Hypothalamus (tissue), 51 donors: Measurements from ENCODE around the gene INPP4A.
A peak's percentile ranks its signal among the peaks of the same experiment; 100 is the strongest.

Experiments
- DNase-seq, 51 donors: peaks; one replicate each; lab custom pipeline; 2025; lab: John Stamatoyannopoulos, UW

The INPP4A gene

DNA sequence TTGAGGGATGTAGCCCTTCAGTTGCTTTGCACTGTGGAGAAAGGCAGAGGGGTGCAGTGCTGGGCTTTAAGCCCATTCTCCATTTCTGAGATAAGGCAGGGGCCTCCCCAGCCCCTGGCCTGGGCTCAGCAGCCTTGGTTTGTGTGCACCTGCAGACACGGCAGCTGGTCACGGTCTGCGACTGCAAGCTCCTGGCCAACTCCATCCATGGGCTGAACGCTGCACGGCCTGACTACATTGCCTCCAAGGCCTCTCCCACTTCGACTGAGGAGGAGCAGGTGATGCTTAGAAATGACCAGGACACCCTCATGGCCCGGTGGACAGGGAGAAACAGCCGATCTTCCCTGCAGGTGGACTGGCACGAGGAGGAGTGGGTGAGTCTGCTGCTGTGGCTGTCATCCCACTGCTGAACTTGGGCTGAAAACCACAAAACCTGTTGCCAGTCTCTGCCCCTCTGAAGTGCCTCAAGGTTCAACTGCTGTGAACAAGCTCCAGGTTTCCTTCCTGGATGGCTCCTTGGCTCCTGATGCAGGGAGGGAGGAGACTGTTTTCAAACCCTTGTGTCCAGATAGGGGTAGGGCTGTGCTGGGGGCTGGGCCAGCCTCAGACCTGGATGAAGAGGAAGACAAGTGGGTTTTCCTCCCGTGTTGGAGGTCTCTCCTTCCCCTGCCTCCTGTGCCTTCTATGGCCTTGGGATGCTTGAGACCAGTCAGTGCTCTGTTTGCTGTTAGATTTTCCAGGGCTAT lies 109.6 kb downstream of the INPP4A start:
- no peak for DNase-seq

DNA sequence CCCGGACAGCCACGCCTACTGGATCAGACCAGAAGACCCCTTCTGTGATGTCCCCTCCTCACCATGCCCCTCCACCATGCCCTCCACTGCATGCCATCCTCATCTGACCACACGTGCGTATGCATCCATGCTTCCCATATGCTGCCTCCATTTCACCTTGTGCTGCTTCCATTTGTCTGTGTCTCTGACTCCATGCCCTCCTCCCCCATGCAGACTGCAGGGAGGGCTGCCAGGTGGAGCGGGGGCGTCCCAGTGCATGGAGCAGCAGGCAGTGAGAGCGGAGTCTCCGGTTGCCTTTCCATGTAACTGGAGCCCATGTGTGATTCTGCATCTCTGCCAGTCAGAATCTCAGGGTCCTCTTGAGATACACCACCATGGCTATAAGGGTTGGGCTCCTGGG lies 111.0 kb downstream of the INPP4A start:
- no peak for DNase-seq

DNA sequence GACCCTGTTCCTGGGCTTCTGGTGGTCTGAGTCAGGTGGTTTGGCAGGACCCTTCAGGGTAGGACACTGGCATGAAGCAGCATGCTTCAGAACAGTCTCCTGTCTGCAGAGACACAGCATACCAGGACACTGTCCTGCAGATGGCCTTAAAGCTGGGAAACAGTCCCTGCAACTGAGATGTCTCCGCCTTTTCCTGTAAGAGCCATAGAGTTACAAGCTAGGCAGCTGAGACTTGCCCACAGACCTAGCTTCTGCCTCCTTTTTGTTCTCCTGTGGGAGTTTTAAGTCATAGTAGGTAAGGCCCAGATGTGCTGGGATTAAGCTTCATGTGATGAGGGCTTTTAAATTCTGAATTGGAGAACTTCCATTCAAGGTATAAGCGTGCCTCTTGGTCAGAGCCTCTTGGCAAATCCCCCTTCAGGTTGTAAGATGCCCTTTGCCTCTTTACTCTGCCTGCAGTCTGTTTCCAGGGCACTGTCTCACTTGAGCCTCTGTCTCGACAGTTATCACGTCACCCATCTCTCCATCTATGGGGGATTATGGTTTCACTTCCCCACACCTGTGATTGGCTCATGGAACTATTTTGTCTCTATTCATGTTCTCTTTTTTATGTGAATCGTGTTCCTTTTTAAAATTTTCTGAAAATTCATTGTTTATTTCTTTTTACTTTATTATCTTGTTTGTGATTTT lies 111.8 kb downstream of the INPP4A start:
- DNase-seq: no peak

DNA sequence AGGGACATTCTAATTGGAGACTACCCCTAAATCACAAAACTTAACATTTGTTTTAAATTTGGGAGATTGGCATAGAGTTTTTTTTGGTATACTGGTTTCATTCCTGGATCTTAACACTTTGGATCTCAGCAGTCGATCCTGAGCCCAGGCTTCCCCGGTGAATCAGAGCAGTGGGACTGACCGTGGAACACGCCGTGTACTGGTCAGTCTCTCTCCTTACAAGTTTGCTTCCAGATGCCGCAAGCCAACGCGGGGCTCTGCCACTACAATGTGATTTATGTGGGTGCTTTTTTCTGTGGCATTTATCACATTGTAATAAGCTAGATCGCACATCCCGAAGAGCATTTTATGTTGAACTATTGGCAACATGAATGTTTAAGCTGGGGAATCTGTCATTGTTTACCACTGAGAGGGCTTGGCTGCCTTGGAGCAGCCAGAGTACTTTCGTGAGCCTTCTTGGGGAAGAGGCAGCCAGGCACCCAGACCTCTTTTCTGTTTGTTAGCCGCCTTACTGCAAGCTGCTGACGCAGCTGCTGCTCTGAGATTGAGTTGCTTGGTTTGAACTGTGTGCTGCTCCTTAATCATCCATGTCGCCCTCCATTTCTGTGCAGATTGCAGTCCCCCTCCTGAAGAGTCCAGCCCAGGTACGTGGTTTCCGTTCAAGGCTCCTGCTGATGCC lies 114.3 kb downstream of the INPP4A start:
- no peak for DNase-seq

DNA sequence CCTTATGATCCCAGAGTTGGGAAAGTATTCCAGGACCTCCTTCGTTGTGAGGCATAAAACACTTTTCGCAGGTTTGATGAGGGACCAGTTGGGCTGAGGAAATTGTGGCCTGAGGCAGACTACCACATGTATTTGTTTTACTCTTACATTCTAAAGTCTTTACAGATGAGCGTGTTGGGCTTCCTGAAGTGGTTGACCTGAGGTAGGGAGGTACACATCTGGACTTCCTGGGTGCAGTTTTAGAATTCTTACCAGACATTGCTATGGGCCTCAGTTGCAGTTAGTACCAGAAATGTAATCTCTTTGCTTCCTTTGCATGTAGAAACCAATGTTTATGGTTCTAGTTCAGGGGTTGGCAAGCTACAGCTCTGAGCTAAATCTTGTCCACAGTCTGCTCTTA lies 114.9 kb downstream of the INPP4A start:
- no peak for DNase-seq

DNA sequence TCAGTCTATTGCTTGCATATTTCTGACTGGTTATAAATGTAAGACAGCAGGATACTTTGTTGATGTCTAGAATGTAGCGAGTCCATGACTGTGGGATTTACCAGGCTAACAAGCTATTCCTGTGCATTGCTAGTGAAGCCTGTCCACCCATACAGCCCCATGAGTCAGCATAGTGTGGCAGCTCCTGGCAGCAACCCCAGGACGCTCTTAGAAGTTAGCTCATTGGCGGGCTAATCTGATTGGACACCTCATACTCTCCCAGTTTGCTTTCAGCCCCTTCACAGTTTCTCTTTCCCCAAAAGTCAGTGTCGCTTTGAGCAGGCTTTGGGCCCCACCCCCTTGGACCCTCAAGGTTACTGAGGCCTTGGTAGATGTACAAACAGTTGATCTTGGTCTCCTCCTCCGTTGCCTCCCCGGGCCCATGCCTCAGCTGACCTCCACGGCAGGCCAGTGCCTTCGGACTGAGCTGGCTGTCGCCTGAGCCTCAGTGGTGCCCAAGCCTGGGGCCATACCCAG lies 115.7 kb downstream of the INPP4A start:
- no peak for DNase-seq

DNA sequence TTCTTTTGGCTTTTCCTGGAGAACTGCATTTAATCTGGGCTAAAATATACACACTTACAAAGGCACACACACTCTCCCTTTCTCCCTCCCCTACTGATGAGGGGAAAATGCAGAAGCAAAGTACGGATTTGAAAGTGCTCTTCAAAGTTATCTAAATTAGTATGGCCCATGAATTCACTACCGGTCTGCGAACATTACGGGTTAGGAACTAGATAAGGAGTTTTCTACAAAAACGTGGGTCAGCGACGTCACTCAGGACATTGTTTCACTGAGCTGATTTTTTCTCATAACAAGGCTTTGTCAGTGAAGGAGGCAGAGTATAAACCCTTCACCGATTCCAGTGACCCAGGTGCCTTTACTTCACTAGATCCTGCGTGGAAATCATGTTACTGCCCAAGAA lies 116.4 kb downstream of the INPP4A start:
- DNase-seq: no peak

DNA sequence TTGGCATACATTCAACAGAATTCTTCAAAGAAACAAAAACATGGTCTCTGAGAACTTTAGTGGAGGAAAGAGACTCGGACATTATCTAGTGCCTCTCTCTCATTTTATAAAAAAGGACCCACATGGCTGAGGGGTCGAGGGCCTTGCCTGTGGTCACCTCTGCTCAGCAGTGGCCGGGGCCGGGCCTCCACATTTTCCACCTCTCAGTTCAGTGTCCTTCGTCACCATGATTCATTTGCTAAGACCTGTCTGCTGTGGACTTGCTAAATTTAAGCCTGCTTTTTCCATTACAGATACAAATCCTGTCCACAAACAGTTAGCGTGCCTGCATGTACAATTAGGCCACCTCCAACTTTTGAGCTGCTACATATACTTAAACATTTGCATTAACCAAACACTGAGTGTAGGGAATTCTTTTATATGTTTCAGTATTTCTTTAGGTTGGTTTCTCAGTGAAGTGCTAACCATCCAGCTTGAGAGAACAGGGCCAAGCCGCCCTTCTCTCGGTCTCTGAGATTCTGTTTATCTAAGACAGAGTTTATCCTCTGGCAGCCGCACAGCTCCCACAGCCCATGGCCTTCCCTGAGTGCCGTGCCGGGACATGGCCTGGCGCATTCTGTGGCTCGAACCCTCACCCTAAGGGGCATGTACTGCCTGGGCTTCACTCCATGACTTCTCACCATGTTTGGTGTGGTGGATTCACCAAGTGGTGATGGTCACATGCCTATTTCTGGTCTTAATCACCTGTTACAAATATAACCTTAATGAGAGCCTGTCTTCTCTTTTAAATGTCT lies 117.4 kb downstream of the INPP4A start:
- DNase-seq: no peak

DNA sequence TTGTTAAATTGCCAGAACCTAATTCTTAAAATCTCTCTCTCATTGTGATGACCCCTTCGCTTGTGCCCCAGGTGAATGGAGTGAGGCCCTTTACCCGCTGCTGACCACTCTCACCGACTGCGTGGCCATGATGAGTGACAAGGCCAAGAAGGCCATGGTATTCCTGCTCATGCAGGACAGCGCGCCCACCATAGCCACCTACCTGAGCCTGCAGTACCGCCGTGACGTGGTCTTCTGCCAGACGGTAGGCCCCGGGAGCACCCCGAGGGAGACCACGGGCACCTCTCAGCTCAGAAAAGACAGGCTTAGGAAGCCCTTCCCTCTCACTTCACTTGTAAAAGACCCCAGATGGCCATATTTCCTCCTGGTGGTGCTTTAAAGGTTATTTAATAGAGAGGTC lies 118.7 kb downstream of the INPP4A start:
- DNase-seq: no peak

DNA sequence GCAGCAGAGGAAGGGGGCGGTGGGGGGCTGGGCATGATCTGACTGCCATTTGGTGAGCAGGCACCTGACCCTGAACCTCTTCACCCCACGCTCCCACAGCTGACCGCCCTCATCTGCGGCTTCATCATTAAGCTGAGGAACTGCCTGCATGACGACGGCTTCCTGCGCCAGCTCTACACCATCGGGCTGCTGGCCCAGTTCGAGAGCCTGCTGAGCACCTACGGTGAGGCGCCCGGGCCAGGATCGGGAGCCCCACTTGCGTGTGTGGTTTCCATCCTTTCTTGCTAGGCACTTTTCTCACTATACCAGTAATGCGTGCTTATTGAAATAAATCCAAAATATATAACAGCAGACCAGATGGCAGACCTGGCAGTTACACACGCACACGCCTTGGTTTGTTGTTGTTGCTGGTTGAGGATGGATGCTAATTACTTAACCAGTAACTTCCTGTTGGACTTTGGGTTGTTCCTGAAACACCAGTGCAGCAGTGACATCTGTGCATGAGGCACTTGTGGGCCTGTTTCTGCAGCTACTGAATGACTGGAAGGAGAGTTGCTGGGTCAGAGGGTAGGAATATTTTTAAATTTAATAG lies 120.0 kb downstream of the INPP4A start:
- no peak for DNase-seq

DNA sequence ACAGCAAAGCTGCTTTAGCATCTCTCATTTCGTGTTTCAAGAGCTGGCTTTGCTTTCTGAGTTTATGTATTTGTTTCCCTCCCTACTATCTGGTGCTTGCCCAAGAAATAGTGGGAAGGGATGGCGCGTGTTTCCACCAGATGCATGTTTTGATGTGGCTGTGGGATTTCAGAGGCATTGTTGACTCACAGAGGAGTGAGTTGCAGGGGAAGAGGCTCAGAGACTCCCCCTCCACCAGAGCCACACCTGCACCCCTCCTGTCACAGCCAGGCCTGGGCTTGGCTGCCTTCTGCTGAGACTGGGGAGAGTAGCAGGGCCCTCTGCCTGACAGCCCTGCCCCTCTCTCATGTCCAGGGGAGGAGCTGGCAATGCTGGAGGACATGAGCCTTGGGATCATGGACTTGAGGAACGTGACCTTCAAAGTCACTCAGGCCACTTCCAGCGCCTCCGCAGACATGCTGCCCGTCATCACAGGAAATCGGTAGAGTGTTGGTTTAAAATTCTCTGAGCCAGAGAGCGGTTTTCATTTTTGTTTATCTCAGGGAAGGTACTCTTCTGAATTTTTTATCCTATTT lies 120.7 kb downstream of the INPP4A start:
- DNase-seq: peak in 1 of 51 donors; percentile 33

DNA sequence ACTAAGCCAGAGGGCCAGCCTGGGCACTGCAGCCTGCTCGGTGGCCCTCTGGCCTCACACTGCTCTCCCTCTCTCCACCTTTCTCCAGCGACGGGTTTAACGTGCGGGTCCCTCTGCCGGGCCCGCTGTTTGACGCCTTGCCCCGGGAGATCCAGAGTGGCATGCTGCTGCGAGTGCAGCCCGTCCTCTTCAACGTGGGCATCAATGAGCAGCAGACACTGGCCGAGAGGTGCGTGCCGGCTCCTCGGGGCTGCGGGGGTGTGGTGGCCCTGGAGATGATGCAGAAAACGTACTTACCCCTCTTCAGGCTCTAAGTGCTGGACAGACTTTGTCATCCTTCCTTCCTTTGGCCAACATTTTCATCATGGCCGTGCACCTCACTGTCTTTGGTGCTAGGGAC lies 121.3 kb downstream of the INPP4A start:
- DNase-seq: no peak

DNA sequence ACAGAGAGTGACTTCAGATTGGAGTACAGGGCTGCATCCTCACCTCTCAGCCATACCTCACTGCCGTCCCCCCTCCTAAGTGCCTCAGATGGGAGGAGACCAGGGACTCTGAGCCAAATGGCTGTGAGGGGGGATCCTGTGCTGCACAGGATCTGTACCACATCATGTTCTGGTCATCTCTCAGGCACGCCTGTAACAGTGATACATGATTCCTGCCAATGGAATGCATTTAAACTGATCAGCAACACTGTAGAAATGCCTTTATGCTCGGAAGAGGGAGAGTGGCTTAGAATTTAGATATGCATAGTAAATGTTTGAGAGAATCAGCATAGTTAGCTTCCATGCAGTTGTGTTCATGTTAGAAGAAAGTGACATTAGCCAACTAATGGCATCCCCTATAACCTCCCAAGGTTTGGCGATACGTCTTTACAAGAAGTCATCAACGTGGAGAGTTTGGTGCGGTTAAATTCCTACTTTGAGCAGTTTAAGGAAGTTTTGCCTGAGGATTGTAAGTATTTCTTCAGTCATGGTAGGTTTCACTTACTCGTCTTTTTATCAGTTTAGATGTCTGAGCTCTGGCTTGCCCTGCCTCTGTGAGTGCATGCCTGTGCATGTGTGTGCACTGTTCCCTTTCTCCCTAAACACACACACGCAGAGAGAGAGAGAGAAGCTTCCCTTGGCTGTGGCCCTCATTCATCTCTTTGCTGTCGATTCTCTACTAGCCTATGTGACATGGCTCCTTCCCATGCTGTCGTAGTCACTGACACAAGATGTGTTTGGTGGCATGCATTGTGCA lies 123.7 kb downstream of the INPP4A start:
- no peak for DNase-seq

DNA sequence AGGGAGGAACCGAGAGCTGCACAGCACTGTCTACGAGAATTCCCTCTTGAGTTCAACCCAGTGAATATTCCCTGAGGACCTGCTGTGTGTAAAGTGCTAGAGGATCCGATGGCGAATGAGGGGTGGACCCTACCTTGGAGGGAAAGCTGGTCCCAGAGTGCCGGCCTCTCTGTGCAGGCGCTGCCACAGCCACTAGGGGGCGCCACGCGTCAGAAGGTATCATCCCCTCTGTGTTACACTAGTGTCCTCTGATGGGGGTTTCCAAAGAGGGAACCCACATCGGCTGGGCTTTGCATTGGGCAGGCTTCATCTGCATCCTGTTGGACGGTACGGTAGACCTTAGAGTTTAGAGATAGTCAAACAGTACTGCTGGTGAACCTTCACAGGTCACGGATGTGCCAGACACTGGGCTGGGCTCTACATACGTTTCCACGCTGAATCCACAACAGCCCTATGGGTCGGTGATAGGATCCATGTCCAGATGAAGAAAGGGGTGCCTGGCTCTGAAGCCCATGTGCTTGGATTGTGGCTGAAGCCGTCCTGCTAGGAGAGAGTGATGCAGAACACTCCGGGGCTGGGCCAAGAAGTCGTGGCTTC lies 124.6 kb downstream of the INPP4A start:
- peak in 10 of 51 donors; percentile 4 to 45 (median 14) for DNase-seq

DNA sequence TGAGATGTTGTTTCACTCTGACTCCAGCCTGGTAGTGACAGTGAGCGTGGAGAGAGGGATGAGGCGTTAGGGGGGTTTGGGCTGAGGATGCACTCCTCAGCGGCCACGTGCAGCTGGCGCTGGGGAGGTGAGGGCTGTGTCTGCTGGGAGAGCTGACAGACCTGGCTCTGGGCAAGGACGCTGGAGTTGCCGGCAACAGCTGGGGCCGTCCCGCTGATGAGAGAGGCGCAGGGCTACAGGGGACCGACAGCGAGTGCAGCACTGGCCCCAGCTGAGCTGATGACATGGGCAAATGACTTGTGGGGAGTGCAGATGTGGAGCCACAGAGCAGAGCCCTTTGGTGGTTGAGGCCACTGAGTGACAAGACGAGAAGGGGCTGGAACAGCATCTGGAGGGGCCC lies 125.3 kb downstream of the INPP4A start:
- DNase-seq: no peak

DNA sequence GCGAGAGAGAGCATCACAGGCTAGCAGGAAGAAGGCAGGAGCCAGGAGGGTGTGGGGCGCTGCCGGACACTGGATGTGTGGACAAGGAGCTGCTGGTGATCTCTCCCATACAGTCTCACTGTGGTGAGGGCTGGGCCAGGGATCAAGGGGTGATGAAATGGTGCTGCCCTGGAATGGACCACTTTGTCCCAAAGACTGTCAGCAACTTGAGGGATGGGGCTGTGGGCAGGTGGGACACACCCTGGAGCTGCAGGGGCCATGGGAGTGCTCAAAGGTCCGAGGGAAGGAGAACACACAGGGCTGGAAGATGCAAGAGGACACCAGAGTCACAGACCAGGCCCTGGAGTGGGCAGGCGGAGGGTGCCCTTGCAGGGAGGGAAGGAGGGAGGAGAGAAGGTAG lies 125.7 kb downstream of the INPP4A start:
- no peak for DNase-seq

DNA sequence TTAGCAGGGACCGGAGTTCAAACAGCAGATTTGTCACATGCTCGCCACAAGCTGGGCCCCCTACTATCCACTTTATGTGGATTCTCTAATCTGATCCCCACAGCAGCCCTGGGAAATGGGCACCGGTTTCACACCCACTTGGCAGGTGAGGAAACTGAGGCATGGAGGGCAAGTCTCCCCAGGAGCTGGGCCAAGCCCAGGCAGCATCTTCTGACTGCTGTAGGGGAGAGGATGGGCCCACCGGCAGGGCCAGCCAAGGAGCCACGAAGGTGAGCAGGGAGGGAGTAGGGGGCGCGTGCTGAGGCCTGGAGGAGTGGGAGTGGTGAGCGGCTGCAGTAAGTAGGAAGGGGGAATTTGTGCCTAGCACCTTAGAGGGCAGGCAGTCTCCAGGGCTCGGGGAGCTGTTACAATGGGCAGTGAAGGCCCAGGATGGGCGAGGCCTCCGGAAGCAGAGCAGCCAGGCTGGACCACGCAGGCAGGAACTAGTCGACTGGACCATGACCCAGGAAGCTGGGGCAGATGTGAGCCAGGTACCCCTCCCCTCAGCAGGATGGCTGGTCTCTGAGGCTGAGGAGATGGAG lies 126.6 kb downstream of the INPP4A start:
- no peak for DNase-seq

DNA sequence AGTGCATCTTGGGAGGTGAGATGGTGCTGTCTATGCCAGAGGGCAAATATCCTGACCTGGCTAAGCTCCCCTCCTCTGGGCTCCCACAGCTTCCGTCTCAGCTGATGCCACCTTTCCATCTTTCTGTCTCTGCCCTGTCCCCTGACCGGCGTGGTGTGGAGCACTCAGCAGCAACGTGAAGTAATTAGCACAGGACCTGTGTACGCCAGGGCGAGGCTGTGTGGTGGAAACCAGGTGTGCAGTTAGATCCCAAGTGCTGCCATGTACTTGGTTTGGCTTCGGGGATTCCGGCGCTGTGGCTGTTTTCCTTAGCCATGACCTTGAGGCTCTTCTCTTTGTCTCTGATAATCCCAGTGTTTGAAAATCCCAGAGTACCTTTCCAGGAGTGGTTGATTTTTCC lies 127.1 kb downstream of the INPP4A start:
- DNase-seq: no peak
